HEK293 (cell line): ENCODE measurements around the gene SLC9C1.

Experiments used
- MEIS1 ChIP-seq: sonication (generic); formaldehyde crosslinking; IDR thresholded peaks from 2 replicates; pipeline ENCODE4 v1.8.1; 2022; ENCODE audit warnings: missing genetic modification reagents, mild to moderate bottlenecking, borderline replicate concordance
- YY1 ChIP-seq: fragments of 450-650 bp; formaldehyde crosslinking; IDR thresholded peaks from 2 replicates; pipeline ENCODE4 v1.5.1; 2018; ENCODE audit warnings: missing biosample characterization, missing genetic modification characterization
- ZBTB1 ChIP-seq: fragments of 450-650 bp; formaldehyde crosslinking; IDR thresholded peaks from 2 replicates; pipeline ENCODE4 v1.5.1; 2016; ENCODE audit warnings: missing biosample characterization, missing genetic modification characterization
- ZNF24 ChIP-seq: fragments of 450-650 bp; formaldehyde crosslinking; IDR thresholded peaks from 2 replicates; pipeline ENCODE4 v1.5.1; 2016; ENCODE audit warnings: missing biosample characterization, missing genetic modification characterization
- ZNF416 ChIP-seq: fragments of 450-650 bp; formaldehyde crosslinking; IDR thresholded peaks from 2 replicates; pipeline ENCODE4 v1.5.1; 2016; ENCODE audit warnings: missing biosample characterization, missing genetic modification characterization
- ZSCAN16 ChIP-seq: fragments of 450-650 bp; formaldehyde crosslinking; IDR thresholded peaks from 2 replicates; pipeline ENCODE4 v1.5.1; 2016; ENCODE audit warnings: missing biosample characterization, missing genetic modification characterization
- TF ChIP-seq, protein P1 (sequence below): fragments of 450-650 bp; formaldehyde crosslinking; IDR thresholded peaks from 2 replicates; pipeline ENCODE4 v1.5.1; 2016; ENCODE audit warnings: missing biosample characterization, missing genetic modification characterization
- TF ChIP-seq, protein P2 (sequence below): fragments of 450-650 bp; formaldehyde crosslinking; IDR thresholded peaks from 2 replicates; pipeline ENCODE4 v1.5.1; 2016; ENCODE audit warnings: missing biosample characterization, missing genetic modification characterization, low read depth
- TF ChIP-seq, protein P3 (sequence below): fragments of 450-650 bp; formaldehyde crosslinking; IDR thresholded peaks from 2 replicates; pipeline ENCODE4 v1.5.1; 2016; ENCODE audit warnings: missing biosample characterization, missing genetic modification characterization

DNA sequence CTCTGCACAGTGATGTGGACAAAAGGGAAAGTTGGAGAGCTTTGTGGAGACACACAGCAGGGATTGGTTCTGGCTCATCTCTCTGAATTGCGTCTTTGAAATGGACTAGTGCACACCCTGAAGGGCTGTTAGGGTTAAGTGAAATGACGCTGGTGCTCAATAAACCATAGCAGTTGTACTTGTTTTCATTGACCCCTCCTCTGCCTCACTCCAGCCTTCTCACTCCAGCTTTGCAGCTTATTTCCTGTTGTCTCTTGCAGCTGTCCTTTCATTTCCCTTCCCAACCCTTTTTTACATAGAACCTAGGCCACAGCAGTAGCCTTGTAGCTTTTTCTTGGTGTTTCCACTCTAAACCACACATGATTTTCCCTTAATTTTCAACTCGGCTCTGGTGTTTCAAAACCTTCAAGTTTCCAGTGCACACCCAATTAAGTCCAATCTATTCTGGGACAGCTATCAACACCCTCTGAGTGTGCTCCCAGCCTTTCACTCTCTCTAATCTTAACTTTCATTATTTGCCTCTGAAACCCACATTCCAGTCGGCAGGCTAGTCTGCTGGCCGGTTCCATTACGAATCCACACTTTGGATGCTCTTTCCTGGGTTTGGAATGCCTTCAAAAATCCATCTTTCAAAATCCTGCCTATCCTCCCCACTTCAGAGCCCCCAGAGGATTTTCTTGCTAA is 201.4 kb downstream of the SLC9C1 start:
- TF ChIP-seq, protein P1, sequence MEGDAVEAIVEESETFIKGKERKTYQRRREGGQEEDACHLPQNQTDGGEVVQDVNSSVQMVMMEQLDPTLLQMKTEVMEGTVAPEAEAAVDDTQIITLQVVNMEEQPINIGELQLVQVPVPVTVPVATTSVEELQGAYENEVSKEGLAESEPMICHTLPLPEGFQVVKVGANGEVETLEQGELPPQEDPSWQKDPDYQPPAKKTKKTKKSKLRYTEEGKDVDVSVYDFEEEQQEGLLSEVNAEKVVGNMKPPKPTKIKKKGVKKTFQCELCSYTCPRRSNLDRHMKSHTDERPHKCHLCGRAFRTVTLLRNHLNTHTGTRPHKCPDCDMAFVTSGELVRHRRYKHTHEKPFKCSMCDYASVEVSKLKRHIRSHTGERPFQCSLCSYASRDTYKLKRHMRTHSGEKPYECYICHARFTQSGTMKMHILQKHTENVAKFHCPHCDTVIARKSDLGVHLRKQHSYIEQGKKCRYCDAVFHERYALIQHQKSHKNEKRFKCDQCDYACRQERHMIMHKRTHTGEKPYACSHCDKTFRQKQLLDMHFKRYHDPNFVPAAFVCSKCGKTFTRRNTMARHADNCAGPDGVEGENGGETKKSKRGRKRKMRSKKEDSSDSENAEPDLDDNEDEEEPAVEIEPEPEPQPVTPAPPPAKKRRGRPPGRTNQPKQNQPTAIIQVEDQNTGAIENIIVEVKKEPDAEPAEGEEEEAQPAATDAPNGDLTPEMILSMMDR (tag by site-specific recombination) = no peak
- TF ChIP-seq YY1 = no peak
- no peak for TF ChIP-seq ZBTB1 (tag by site-specific recombination)
- TF ChIP-seq MEIS1 = no peak
- TF ChIP-seq, protein P2, sequence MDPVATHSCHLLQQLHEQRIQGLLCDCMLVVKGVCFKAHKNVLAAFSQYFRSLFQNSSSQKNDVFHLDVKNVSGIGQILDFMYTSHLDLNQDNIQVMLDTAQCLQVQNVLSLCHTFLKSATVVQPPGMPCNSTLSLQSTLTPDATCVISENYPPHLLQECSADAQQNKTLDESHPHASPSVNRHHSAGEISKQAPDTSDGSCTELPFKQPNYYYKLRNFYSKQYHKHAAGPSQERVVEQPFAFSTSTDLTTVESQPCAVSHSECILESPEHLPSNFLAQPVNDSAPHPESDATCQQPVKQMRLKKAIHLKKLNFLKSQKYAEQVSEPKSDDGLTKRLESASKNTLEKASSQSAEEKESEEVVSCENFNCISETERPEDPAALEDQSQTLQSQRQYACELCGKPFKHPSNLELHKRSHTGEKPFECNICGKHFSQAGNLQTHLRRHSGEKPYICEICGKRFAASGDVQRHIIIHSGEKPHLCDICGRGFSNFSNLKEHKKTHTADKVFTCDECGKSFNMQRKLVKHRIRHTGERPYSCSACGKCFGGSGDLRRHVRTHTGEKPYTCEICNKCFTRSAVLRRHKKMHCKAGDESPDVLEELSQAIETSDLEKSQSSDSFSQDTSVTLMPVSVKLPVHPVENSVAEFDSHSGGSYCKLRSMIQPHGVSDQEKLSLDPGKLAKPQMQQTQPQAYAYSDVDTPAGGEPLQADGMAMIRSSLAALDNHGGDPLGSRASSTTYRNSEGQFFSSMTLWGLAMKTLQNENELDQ (tag by site-specific recombination) = no peak
- TF ChIP-seq, protein P3, sequence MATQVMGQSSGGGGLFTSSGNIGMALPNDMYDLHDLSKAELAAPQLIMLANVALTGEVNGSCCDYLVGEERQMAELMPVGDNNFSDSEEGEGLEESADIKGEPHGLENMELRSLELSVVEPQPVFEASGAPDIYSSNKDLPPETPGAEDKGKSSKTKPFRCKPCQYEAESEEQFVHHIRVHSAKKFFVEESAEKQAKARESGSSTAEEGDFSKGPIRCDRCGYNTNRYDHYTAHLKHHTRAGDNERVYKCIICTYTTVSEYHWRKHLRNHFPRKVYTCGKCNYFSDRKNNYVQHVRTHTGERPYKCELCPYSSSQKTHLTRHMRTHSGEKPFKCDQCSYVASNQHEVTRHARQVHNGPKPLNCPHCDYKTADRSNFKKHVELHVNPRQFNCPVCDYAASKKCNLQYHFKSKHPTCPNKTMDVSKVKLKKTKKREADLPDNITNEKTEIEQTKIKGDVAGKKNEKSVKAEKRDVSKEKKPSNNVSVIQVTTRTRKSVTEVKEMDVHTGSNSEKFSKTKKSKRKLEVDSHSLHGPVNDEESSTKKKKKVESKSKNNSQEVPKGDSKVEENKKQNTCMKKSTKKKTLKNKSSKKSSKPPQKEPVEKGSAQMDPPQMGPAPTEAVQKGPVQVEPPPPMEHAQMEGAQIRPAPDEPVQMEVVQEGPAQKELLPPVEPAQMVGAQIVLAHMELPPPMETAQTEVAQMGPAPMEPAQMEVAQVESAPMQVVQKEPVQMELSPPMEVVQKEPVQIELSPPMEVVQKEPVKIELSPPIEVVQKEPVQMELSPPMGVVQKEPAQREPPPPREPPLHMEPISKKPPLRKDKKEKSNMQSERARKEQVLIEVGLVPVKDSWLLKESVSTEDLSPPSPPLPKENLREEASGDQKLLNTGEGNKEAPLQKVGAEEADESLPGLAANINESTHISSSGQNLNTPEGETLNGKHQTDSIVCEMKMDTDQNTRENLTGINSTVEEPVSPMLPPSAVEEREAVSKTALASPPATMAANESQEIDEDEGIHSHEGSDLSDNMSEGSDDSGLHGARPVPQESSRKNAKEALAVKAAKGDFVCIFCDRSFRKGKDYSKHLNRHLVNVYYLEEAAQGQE (tag by site-specific recombination) = no peak
- TF ChIP-seq ZNF416 (tag by site-specific recombination) = no peak
- TF ChIP-seq ZNF24 (tag by site-specific recombination) = no peak
- no peak for TF ChIP-seq ZSCAN16
